Measurements from ENCODE around the gene ATG5.

DNA sequence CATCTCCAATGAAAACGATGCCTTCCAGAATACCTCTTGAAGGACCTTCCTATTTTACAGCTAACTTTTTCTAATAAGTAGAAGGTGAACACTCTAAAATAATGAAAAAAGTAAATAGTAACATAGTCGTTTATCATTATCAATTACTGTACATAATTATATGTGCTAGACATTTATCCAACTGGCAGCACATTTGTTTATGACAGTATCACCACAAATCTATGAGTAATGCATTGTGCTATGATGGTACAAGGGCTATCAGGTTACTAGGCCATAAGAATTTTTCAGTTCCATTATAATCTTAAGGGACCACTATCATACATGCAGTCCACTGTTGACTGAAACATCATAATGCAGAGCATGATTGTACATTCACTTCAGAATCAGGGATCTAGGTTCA is 68.4 kb downstream of the ATG5 start:
- TF ChIP-seq, protein P1, sequence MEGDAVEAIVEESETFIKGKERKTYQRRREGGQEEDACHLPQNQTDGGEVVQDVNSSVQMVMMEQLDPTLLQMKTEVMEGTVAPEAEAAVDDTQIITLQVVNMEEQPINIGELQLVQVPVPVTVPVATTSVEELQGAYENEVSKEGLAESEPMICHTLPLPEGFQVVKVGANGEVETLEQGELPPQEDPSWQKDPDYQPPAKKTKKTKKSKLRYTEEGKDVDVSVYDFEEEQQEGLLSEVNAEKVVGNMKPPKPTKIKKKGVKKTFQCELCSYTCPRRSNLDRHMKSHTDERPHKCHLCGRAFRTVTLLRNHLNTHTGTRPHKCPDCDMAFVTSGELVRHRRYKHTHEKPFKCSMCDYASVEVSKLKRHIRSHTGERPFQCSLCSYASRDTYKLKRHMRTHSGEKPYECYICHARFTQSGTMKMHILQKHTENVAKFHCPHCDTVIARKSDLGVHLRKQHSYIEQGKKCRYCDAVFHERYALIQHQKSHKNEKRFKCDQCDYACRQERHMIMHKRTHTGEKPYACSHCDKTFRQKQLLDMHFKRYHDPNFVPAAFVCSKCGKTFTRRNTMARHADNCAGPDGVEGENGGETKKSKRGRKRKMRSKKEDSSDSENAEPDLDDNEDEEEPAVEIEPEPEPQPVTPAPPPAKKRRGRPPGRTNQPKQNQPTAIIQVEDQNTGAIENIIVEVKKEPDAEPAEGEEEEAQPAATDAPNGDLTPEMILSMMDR (IDR thresholded peaks at IDR 0.05), result no peak
- TF ChIP-seq POLR2A (IDR thresholded peaks at IDR 0.05), result no peak
